Endothelial cell (in vitro differentiated cells): ENCODE data around the gene AK8. TPM values are rescaled to one million over a fixed set of nuclear protein-coding genes. Genes with fewer than 3 reads are reported as not detected.

ENCODE experiments used
- DNase-seq: peaks from one replicate; pipeline ENCODE4 v3.0.0; 2021; ENCODE audit warnings: low spot score
- H3K27ac Mint-ChIP-seq: one replicate; pipeline ENCODE4 v1.8.0; 2021; ENCODE audit warnings: mixed read lengths, inconsistent platforms; ENCODE audit not compliant: unreplicated experiment
- H3K27me3 Mint-ChIP-seq: one replicate; pipeline ENCODE4 v1.8.0; 2021; ENCODE audit warnings: mild to moderate bottlenecking, moderate library complexity, mixed read lengths, inconsistent platforms; ENCODE audit not compliant: unreplicated experiment
- H3K36me3 Mint-ChIP-seq: one replicate; pipeline ENCODE4 v1.8.0; 2021; ENCODE audit warnings: mild to moderate bottlenecking, low read depth, mixed read lengths, inconsistent platforms; ENCODE audit not compliant: unreplicated experiment
- H3K4me1 Mint-ChIP-seq: one replicate; pipeline ENCODE4 v1.8.0; 2021; ENCODE audit warnings: mild to moderate bottlenecking, mixed read lengths, inconsistent platforms; ENCODE audit not compliant: unreplicated experiment
- H3K4me3 Mint-ChIP-seq: one replicate; pipeline ENCODE4 v1.8.0; 2021; ENCODE audit warnings: mild to moderate bottlenecking, mixed read lengths, inconsistent platforms; ENCODE audit not compliant: unreplicated experiment
- H3K9me3 Mint-ChIP-seq: one replicate; pipeline ENCODE4 v1.8.0; 2021; ENCODE audit warnings: mixed read lengths, inconsistent platforms; ENCODE audit not compliant: unreplicated experiment
- CTCF ChIP-seq: fragments of 200-600 bp; sonication (generic); IDR thresholded peaks from one replicate; pipeline ENCODE4 v1.5.0; 2021; ENCODE audit warnings: antibody characterized with exemption; ENCODE audit not compliant: unreplicated experiment
- total RNA-seq: library from RNA; stranded (reverse); fragmentation: NEBNext Ultra II Directional; extraction: Animal tissue kit (Norgen Biotek cat#: 25700); gene quantifications from one replicate; pipeline ENCODE4 v1.2.1, GENCODE V29; 2021; ENCODE audit not compliant: unreplicated experiment

Gene AK8
- total RNA-seq, 1 donor from 2014 or later = 2.0 TPM

- Mint-ChIP-seq H3K27ac (no peak overlapping the region), H3K4me1 (peaks cover 19% of the 10 kb centered on the region)
These were observed 75.8 kb downstream of the AK8 start for GRCh38 chr9:132802121-132802795.

GRCh38 chr9:132801659-132802058, 76.4 kb downstream of the AK8 start:
- Mint-ChIP-seq H3K9me3 (no peaks in the 10 kb centered on the region), H3K4me1 (peaks cover 25% of the 10 kb centered on the region), H3K27me3 (peaks cover 8% of the 10 kb centered on the region), H3K4me3 (no peak overlapping the region), H3K27ac (no peak overlapping the region), H3K36me3 (no peaks in the 10 kb centered on the region)
- TF ChIP-seq CTCF = no peak
- DNase-seq = no peak

More at GRCh38 chr9:132802121-132802795, 75.8 kb downstream of the AK8 start:
- H3K9me3 Mint-ChIP-seq = no peaks in the 10 kb centered on the region
- DNase-seq = no peak
- H3K4me3 Mint-ChIP-seq = no peak overlapping the region
- peaks cover 6% of the 10 kb centered on the region for H3K27me3 Mint-ChIP-seq
- H3K36me3 Mint-ChIP-seq = no peaks in the 10 kb centered on the region
- no peak for TF ChIP-seq CTCF

- no peak overlapping the region for H3K27ac Mint-ChIP-seq
- no peak overlapping the region for H3K4me3 Mint-ChIP-seq
- H3K9me3 Mint-ChIP-seq = no peaks in the 10 kb centered on the region
- H3K27me3 Mint-ChIP-seq = peaks cover 9% of the 10 kb centered on the region
- DNase-seq = peak; percentile 56
- peaks cover 29% of the 10 kb centered on the region for H3K4me1 Mint-ChIP-seq
- TF ChIP-seq CTCF = peak; percentile 96
- H3K36me3 Mint-ChIP-seq = no peaks in the 10 kb centered on the region
These were observed 77.9 kb downstream of the AK8 start for GRCh38 chr9:132800038-132800648.

- H3K9me3 Mint-ChIP-seq = no peaks in the 10 kb centered on the region
- DNase-seq = no peak
- peak; percentile 7 for TF ChIP-seq CTCF
- no peaks in the 10 kb centered on the region for H3K36me3 Mint-ChIP-seq
- H3K4me1 Mint-ChIP-seq = peaks cover 29% of the 10 kb centered on the region
- H3K27me3 Mint-ChIP-seq = peaks cover 9% of the 10 kb centered on the region
- H3K4me3 Mint-ChIP-seq = no peak overlapping the region
- H3K27ac Mint-ChIP-seq = no peak overlapping the region
These were observed 79.0 kb downstream of the AK8 start for GRCh38 chr9:132798817-132799790.
